HG03378 (cell line): ENCODE measurements around the gene RMI2.
A peak's percentile ranks its signal among the peaks of the same experiment; 100 is the strongest.

Source experiments
- ATAC-seq: cut with Tn5 transposase; IDR thresholded peaks from one replicate; pipeline ENCODE4 v1.9.1; 2021; ENCODE audit warnings: mild to moderate bottlenecking, moderate library complexity; ENCODE audit not compliant: unreplicated experiment

RMI2 gene

DNA sequence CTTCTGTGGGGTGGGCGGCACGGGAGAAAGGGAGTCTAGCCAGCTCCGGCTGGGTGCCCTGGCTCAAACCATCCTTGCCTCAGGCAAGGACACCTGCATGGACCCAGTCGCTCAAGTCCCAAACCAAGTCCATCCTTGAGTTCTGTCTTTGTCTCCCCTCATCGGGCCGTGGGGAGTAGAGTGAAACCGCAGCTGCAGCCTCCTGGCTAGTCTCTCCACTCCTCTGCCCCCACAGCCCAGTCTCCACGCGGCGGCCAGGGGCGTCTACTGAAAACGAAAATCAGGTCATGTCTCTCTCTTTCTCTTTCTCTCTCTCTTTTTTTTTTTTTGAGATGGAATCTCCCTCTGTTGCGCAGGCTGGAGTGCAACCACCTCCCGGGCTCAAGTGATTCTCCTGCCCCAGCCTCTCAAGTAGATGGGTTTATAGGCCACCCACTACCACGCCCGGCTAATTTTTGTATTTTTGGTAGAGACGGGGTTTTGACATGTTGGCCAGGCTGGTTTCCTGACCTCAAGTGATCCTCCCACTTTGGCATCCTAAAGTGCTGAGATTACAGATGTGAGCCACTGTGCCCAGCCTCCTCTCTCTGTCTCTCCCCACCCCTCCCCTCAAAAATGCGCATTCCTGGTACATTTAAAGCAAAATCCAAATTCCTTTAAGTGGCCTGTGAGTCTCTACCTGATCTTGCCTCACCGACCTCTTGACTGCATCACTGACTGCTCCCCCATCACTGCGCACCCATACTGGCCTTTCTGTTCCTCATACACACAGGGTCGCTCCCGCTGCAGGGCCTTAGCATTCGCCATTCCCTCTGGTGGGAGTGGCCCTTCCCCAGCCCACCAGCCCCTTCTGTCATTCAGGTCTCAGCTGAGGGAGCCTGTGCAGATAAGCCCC is 17.7 kb upstream of the RMI2 start:
- no peak for ATAC-seq

- ATAC-seq: peak; percentile 83
Measured at GRCh38 chr16:11328172-11329070, 16.8 kb upstream of the RMI2 start.

- ATAC-seq: no peak
Measured at GRCh38 chr16:11329071-11329491, 16.2 kb upstream of the RMI2 start.

DNA sequence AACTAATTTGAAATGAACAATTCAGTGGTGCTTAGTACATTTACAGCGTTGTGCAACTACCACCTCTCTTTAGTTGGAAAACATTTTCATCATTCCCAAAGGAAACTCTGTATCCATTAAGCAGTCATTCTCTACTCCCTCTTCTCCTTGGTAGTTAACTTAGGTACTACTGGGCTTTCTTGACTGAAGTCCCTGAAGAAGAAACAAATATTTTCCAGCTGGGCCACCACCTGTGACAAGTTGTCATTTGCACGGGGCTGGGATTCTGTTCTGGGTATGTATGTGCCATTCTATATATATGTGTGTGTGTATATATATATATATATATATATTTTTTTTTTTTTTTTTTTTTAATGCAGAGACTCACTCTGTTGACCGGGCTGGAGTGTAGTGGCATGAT is 15.4 kb upstream of the RMI2 start:
- ATAC-seq: no peak

DNA sequence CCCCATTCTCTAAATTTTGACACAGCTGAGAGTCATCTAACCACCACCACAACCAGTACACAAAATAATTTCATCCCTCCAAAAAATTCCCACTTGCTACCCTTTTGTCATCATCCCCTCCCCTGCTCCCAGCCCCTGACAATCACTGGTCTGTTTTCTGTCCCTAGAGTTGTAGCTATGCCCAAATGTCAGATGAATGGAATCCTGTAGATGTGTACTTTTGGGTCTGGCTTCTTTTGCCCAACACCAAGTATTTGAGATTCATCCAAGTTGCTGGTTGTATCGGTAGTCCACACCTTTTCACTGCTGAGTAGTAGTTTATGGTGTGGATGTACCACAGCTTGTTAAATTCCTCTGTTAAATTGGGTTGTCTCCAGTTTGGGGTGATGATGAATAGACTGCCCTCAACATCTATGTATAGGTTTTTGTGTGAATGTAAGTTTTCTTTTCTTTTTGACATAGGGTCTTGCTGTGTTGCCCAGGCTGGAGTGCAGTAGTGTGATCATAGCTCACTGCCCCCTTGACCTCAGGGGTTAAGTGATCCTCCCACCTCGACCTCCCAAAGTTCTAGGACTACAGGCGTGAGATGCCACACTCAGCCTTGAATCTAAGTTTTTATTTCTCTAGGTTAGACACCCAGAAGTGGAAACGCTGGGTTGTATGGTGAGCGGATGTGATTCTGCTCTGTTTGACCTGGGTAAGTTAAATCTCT is 14.6 kb upstream of the RMI2 start:
- ATAC-seq: no peak

- ATAC-seq: no peak
Measured at GRCh38 chr16:11331967-11332366, 13.3 kb upstream of the RMI2 start.

- ATAC-seq: no peak
Measured at GRCh38 chr16:11333010-11333409, 12.2 kb upstream of the RMI2 start.

- no peak for ATAC-seq
Measured at GRCh38 chr16:11333702-11334101, 11.6 kb upstream of the RMI2 start.

DNA sequence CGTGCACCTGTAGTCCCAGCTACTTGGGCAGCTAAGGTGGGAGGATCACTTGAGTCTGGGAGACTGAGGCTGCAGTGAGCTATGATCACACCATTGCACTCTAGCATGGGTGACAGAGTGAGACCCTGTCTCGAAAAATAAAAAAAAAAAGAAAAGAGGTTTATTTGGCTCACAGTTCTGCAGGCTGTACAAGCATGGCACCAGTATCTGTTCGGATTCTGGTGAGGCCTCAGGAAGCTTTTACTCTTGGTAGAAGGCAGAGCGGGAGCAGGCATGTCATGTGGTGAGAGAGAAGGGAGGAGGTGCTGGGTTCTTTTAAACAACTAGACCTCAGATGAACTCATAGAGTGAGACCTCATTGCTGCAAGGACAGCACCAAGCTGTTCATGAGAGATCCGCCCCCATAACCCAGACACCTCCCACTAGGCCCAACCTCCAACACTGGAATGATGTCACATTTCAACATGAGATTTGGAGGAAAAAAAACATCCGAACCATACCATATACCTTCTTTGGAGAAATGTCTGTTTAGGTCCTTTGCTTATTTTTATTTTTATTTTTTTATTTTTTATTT is 10.3 kb upstream of the RMI2 start:
- ATAC-seq: no peak

- no peak for ATAC-seq
Measured at GRCh38 chr16:11339075-11339474, 6.2 kb upstream of the RMI2 start.

- no peak for ATAC-seq
Measured at GRCh38 chr16:11340710-11341109, 4.5 kb upstream of the RMI2 start.

- no peak for ATAC-seq
Measured at GRCh38 chr16:11341371-11341770, 3.9 kb upstream of the RMI2 start.

- ATAC-seq: no peak
Measured at GRCh38 chr16:11342021-11342855, 3.0 kb upstream of the RMI2 start.

GRCh38 chr16:11346700-11347319 is 1.6 kb downstream of the RMI2 start:
- no peak for ATAC-seq

- ATAC-seq: no peak
Measured at GRCh38 chr16:11347831-11348230, 2.6 kb downstream of the RMI2 start.

- no peak for ATAC-seq
Measured at GRCh38 chr16:11348737-11349598, 3.7 kb downstream of the RMI2 start.

- no peak for ATAC-seq
Measured at GRCh38 chr16:11349599-11350276, 4.5 kb downstream of the RMI2 start.

GRCh38 chr16:11350519-11350918 is 5.3 kb downstream of the RMI2 start:
- ATAC-seq: no peak
